ENCODE results near the gene ASAP3. TPM values are rescaled to one million over a fixed set of nuclear protein-coding genes. Genes with fewer than 3 reads are reported as not detected.

Gene ASAP3
- total and polyA plus RNA-seq, 9 of the 15 experiments (the other 6 are each of a cell fraction or from before 2014, with no cell fraction given): 1.7 to 31.2 (median 17.4) TPM

- TF ChIP-seq MGA (IDR thresholded peaks at IDR 0.05) (no peak), ZNF518B (CRISPR knock-in tag; IDR thresholded peaks at IDR 0.05) (no peak), DEAF1 (CRISPR knock-in tag; IDR thresholded peaks at IDR 0.05) (no peak), FOXJ3 (CRISPR knock-in tag; IDR thresholded peaks at IDR 0.05) (no peak), CREB5 (CRISPR knock-in tag; IDR thresholded peaks at IDR 0.05) (no peak), PPARD (CRISPR knock-in tag; IDR thresholded peaks at IDR 0.05) (no peak), ZNF408 (CRISPR knock-in tag; IDR thresholded peaks at IDR 0.05; ENCODE audit: low read depth) (no peak)
Observed at GRCh38 chr1:23384312-23385058, 99.5 kb downstream of the ASAP3 start (continued).
